NCI-H128 (cell line): ENCODE results near the gene PTPN1.

Experiments used
- DNase-seq: peaks from one replicate; lab custom pipeline; 2025; ENCODE audit not compliant: unreplicated experiment; lab: John Stamatoyannopoulos, UW

The PTPN1 gene

GRCh38 chr20:50510706-50511542 lies 741 bp downstream of the PTPN1 start:
- DNase-seq: no peak

DNA sequence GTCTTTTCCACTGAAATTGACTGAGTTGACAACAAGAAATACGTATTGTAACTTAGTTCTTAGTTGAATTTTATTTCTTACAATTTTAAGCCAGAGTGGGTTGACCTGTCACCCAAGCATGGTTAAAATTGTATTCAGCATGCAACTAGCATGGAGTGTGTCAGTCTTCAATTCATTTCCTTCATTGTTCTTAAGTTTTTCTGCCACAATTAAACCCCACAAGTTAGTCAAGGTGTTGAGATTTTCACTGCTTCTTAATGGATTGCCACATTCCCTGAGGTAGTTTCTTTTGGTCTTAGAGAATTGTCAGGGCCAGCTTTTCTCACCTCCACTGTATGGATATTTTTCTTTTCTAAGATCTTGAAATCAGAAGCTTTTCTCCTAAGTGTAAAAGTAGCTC lies 2.1 kb downstream of the PTPN1 start:
- DNase-seq: no peak

GRCh38 chr20:50513169-50514034 lies 3.2 kb downstream of the PTPN1 start:
- no peak for DNase-seq

GRCh38 chr20:50514035-50514337 lies 3.8 kb downstream of the PTPN1 start:
- DNase-seq: no peak

- DNase-seq: no peak
Measured at GRCh38 chr20:50514750-50515149, 4.6 kb downstream of the PTPN1 start.

GRCh38 chr20:50515471-50516106 lies 5.4 kb downstream of the PTPN1 start:
- no peak for DNase-seq

- DNase-seq: no peak
Measured at GRCh38 chr20:50516180-50516934, 6.2 kb downstream of the PTPN1 start.

GRCh38 chr20:50516935-50517816 lies 7.0 kb downstream of the PTPN1 start:
- no peak for DNase-seq

DNA sequence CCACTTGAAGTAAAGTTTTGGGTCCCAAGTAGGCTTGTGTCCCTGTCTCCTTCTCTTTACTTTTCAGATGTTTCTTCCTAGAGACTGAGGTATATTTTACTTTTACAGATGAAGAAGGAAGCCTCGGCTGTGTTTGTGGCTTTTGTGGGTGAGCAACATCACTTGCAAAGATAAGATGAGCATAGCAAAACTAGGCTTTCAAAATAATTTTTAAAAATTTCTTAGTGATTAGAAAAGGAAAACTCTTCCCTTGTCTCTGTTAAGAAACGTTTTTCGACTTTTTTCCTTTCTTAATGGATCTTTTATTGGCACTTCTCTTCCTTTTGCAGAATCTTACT lies 7.6 kb downstream of the PTPN1 start:
- no peak for DNase-seq

DNA sequence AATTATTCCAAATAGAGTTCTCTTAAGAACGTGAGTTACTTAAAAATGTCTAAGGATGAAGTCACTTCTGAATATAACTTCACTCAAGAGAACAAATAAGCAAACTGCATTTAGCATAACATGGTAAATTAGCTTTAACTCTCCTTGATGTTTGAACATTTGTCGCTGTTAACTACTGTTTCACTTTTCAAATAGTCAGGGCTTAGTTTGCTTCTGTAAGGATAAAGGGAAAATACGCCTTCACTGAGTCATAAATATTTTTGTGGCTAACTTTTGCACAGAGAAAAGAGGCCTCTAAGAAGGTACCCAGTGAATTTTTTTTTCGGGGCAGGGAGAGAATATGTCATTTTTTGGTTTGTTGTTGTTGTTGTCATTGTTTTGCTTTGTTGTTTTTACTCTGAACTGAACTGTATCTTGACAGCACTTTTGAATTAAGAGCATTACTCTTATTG lies 8.1 kb downstream of the PTPN1 start:
- no peak for DNase-seq

DNA sequence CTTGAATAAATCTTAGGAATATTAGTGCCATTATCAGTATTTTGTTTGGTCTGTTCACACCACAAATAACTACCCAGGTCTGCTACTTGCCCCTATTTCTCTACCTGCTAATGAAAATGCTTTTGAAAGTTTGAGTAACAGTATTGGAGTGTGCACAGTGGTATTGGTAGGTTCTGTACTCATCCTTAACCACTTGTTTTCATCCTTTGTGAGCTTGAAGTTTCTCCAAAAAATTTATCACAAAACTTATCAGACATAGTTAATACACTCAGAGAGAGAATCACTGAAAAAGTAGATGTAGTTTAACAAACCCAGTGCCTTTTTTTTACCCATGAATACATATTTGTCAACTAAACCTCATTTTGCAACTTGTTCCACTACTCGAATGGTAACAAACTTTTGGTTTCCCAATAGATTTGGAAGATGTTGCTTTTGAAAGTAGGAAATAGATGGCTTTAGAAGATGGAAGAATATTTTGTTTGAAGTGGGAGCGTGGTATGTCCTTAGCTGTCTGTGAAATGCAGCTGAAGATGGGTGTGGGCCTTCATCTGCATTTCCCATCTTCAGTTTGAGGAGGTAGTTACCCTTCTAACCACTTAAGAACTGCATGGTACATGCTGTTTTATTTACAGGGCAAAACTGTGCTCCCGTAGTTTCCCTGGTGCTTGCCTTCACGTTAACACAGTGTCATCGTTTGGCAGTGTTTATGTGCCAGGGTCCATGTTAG lies 9.0 kb downstream of the PTPN1 start:
- DNase-seq: no peak

GRCh38 chr20:50520222-50520880 lies 10.2 kb downstream of the PTPN1 start:
- no peak for DNase-seq

- no peak for DNase-seq
Measured at GRCh38 chr20:50521221-50522052, 11.3 kb downstream of the PTPN1 start.

DNA sequence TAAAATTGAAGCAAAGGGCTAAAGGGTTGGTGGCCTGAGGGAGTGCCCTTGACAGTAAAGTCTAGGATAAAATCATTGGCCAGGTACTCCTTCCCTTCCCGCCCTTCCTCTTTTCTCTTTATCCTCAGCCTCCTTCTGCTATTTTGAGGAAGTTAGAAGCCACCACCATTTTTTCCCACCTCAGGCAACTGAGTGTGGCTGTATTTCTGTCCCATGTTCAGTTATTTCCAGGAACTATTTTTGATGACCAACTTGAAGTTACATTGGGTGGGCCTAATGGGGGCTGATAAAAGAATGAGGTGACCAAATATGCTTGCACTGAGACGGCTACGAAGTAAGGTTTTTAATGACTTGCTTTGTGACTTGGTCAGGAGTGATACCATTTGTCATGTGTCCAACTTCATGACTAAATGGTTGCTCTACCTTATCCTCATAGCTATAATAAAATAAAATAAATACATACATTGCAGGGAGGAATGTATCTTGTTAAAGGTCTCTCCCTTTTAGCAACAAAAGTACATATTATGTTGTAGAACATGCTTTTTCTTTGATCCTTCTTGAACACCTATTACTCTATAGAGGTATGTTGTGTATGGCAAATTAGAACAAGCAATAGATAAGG lies 12.0 kb downstream of the PTPN1 start:
- DNase-seq: no peak

- DNase-seq: no peak
Measured at GRCh38 chr20:50523552-50524167, 13.5 kb downstream of the PTPN1 start.

DNA sequence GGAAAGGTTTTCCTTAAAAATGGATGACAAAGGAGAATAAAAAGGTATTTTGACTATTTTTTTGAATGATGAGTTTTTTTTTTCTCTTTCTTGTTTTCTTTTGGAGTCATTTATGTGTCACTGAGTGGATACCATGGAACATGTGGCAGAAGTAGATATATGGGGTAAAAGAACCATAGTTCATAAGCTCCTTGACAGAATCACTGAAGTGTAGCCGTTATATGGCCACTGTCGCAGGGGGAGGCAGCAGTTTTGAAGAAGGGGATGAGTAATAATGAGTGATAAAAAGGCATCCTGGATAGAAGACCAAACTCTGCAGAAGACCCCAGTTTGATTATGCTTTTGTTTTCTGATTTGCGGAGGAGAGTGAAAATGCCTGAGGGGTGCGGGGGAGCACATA lies 15.5 kb downstream of the PTPN1 start:
- DNase-seq: no peak

DNA sequence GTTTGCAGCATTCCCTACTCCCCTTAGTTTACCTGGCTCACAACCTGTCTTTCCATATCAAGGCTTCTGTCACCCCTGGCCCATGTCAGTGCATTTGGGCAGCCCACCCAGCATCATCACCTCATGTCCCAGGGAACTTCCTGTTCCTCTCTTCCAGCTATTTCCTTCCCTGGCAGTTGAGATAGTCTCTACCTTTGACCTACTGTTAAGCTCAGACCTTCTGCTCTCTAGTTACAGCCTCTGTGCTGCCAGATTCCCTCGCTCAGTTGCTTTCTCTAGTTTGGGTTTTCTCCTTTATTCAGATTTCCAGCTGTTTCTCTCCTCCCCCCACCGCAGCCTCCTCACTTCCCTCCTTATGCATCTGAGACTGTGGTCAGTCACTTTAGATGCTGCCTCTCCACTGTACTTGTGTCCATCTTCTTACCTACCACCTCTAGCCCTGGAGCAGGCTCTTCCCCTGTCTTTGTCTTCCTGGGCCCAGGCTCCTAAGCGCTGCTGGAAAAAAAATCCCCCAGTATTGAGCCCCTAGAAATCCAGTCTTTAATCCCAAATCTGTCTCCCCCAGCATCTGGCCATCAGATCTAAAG lies 16.3 kb downstream of the PTPN1 start:
- no peak for DNase-seq
